ENCODE measurements around the gene KLHL26. TPM values are rescaled to one million over a fixed set of nuclear protein-coding genes. Genes with fewer than 3 reads are reported as not detected.
"Not testable (repeated sequence)": the region's sequence is repeated elsewhere in the genome, so short reads cannot be mapped to it uniquely, and the experiment has no call there.

Gene KLHL26, protein sequence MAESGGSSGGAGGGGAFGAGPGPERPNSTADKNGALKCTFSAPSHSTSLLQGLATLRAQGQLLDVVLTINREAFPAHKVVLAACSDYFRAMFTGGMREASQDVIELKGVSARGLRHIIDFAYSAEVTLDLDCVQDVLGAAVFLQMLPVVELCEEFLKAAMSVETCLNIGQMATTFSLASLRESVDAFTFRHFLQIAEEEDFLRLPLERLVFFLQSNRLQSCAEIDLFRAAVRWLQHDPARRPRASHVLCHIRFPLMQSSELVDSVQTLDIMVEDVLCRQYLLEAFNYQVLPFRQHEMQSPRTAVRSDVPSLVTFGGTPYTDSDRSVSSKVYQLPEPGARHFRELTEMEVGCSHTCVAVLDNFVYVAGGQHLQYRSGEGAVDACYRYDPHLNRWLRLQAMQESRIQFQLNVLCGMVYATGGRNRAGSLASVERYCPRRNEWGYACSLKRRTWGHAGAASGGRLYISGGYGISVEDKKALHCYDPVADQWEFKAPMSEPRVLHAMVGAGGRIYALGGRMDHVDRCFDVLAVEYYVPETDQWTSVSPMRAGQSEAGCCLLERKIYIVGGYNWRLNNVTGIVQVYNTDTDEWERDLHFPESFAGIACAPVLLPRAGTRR
- 5.4 TPM for total RNA-seq
- long read RNA-seq, full-length matches to known transcripts: 7 of 13 reads
- long read RNA-seq, partial matches to known transcripts: 0 of 13 reads
- long read RNA-seq, other reads (novel, unspliced or antisense): 6 of 13 reads

DNA sequence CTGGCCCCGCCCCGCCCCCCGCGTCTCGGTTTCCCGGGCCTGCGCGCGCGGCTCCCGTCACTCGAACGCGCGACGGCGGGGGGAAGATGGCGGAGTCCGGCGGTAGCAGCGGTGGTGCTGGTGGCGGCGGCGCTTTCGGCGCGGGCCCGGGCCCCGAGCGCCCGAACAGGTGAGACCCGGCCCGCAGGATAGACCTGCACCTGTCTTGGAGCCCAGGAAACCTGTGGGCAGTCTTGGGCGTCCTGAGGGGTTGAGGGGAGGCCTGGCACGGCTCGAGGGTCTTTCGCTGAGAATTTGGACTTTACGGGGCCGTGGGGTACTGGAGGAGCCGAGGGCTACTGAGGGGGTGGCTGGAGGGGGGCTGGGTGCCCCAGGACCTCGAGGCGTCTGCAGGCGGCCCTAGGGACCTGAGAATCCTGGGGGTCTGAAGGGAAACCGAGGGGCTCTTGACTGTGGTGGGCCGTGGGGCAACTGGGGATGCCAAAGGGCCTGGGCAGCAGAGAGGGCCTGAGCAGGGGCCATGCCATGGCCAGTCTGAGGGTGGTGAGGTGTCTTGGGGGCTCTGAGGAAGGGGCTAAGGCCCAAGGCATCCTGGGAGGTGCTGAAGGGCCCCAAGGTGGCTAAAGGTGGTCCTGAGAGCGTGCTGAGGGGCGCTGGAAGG lies at the start of gene KLHL26:
KLHL26 (plus strand) TSS at position 60 of the 661 bp plus-strand sequence; CDS start at position 87, 27 bp downstream.
- intact Hi-C loops (cut with DNase I): no loop called here
- DNase-seq (ENCODE audit: low spot score): no peak

DNA sequence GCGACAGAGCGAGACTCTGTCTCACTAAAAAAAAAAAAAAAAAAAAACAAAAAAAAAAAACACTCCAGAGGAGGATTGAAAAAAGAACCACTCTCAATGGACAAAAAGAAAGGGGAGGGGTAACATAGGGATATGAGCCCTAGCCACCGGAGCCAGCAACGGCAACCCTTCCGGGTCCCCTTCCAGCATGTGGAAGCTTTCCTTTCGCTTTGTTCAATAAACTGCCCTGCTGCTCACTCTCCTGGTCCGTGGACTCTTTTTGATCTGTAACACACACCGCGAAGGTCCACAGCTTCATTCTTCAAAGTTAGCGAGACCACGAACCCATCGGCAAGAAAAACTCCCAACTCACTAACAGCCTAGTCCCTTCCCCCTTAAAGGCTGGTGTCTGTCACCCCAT lies 49.3 kb upstream of the KLHL26 start:
- DNase-seq (ENCODE audit: low spot score): no peak
- intact Hi-C loops (cut with DNase I): loop anchor here (5.0 kb wide), 1 partner anchor 120 kb away; no protein-coding TSS in a partner anchor

DNA sequence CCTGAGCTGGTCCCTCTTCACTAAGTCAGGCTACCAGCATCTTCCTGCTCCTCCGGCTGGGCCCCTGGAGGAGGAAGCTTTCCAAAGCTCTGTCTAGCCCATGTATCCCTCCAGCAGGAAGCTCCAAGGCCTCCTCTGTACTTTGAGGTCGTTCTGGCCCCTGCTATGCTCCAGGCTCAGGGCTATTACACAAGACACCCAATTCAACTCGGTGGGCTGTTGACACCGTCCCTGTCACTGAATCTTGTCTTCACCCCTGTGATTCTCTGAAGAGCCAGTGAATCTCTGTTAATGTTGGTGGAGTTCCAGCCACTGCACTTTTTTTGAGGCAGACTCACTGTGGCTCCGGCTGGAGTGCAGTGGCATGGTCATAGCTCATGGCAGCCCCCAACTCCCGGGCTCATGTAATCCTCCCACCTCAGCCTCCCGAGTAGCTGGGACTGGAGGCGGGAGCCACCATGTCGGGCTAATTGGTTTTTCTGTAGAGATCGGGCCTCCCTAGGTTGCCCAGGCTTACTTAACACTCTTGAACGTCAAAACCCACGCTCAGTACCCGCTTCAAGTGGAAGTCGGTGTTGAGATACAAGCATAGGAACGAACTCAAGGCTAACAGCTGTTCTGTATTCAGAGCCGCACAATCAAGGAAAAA lies 48.7 kb upstream of the KLHL26 start:
- intact Hi-C loops (cut with DNase I): loop anchor here (5.0 kb wide), 1 partner anchor 121 kb away; no protein-coding TSS in a partner anchor
- no peak for DNase-seq (ENCODE audit: low spot score)

DNA sequence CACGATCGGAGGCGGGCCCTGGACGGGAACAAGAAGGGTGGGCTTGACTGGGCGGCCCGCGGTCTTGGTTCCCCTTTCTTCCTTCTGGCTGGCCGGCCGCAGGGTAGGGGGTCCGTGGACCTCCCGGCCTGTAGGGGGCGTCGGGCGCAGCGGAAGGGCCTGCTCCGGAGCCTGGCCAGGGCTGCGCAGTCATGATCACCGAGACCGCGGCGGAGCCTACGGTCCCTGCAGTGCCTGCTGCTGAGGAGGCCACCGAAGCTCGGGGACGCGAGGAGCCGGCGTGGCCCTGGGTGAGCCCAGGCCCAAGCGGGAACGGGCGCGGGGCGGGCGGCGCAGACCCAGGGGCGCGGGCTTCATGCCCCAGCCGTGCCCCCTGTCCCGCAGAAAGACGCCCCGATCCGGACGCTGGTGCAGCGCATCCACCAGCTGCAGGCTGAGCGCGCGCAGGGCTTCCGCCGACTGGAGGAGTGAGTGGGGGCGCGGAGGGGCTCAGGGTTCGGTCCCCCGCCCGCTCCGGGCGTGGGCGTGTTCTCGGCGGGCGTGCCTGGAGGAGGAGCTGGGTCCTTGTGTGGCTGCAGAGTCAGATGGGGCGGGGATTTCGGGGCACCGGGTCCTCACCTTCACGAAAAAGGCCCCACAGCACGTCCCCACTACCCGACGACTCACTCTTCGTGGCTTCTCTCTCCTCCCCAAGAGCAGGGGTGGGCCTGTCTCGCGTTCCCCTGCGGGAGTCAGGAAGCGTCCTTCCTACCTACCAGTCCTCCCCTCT lies 48.0 kb upstream of the KLHL26 start, which contains the start of gene REX1BD:
REX1BD (plus strand) TSS at position 188 of the 769 bp plus-strand sequence; CDS start at position 192, 4 bp downstream.
- peak; percentile 93 for DNase-seq (ENCODE audit: low spot score)
- intact Hi-C loops (cut with DNase I): loop anchor here (5.0 kb wide), 1 partner anchor 121 kb away; no protein-coding TSS in a partner anchor

DNA sequence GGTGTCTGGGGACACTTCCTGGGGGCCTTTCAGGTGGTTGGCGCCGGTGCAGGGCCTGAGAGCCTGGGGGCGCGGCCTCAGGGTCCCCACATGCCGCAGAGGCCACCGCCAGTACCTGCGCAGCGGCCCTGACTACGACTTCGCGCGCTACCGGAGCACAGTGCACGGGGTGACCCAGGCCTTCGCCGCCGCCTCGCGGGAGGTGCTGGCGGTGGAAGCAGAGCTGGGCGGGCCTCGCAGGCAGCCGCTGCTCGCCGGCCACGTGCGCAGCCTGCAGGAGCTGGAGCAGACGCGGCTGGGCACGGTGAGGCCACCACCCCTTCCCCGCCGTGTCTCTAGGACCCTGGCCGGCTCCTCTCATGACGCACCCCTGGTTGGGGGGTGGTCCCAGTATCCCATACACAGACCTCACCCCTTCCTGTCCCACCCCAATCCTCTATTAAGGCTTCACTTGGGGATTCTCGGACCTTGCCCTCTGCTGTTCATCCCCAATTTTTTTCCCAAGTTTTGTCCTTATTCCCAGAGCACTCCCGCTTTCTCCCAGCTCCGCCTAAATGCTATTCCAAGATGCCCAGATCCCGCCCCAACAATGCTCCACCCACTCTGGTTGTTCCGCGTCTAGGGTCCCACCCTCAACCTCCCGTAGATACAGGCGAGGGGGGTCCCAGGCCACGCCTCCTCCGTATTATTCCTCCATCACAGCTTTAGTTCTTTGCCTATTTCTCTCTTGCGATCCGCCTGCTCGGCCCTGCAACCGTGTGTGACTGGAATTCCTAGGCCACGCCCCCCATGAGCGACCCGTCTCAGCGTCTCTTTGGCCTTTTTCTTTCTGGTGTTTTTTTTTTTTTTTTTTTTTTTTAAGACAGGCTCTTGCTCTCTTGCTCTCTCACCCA lies 47.2 kb upstream of the KLHL26 start:
- DNase-seq (ENCODE audit: low spot score): peak; percentile 78
- intact Hi-C loops (cut with DNase I): loop anchor here (5.0 kb wide), 3 partner anchors 83 to 258 kb away; no protein-coding TSS in a partner anchor

DNA sequence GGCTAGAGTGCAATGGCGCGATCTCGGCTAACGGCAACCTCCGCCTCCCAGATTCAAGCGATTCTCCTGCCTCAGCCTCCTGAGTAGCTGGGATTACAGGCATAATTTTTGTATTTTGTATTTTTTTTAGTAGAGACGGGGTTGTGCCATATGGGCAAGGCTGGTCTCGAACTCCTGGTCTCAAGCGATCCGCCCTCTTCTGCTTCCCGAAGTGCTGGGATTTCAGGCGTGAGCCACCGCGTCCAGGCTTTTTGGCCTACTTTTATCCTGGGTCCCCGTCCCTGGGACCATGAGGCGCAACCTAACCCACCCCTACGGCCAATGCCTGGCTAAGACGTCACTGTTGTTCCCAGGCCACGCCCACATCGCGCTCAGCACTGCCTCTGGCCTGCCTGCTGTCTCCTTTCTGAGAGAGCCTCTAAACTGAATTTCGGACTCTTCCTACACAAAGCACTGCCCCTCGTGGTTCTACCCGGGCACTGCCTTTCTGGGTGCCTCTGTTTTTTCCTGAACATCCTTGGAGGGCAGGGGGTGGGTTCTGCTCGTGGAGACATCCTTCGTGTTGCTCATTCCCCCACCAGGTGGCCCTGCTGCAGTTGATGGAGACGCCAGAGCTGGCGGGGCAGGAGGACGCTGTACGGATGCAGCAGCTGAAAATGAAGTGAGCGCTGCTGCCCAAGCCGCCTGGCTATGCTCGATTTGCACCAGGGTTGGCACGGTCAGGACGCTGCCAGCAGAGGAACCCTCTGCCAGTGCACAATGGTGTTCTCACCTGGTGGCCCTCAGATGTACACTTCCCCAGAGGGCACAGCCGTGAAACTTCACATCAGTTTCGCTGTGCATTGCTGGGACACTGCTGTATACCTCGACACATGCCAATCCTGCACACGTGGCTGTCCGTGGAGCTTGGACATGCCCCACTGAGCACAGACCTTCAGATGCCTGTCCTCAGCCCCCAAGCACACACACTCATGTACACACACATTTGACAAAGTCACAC lies 46.3 kb upstream of the KLHL26 start:
- DNase-seq (ENCODE audit: low spot score): no peak
- intact Hi-C loops (cut with DNase I): loop anchor here (5.0 kb wide), 2 partner anchors 82 to 257 kb away; no protein-coding TSS in a partner anchor

DNA sequence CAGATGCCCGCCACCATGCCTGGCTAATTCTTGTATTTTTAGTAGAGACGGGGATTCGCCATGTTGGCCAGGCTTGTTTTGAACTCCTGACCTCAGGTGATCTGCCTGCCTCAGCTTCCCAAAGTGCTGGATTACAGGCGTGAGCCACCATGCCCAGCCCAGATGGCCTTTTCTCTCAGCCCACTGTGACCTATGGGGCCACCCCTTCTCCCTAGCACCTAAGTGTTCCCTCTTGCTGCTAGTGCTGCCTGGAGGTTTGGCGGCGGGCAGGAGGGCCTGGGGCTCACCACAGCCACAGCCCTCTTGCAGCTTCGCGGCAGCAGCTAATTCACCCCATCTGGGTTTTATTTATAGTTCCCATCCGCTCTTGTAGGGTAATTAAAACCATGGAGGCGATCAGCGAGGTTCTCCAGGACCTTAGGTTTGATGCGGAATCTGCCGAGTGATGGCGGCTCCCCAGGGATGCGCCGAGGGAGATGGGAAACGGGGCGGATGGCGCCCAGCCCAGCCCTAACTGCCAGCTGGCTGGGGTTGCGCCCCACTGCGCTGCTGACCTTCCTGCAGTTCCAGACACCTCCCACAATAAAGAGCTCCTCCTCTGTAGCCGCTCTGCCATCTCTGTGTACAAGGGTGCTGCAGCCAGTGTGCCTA lies 45.0 kb upstream of the KLHL26 start:
- no peak for DNase-seq (ENCODE audit: low spot score)
- intact Hi-C loops (cut with DNase I): loop anchor here (5.0 kb wide), 2 partner anchors 80 to 255 kb away; no protein-coding TSS in a partner anchor

DNA sequence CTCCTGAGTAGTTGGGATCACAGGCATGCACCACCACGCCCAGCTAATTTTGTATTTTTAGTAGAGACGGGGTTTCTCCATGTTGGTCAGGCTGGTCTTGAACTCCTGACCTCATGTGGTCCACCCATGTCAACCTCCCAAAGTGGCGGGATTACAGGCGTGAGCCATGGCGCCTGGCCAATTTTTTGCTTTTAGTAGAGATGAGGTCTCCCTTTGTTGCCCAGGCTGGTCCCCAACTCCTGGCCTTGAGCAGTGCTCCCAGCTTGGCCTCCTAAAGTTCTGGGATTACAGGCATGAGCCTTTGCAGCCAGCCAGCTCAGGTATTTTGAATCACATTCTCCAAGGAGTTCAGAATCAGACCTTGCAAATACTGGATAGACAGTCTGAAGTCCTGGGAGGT lies 44.1 kb upstream of the KLHL26 start:
- intact Hi-C loops (cut with DNase I): loop anchor here (5.0 kb wide), 2 partner anchors 80 to 255 kb away; no protein-coding TSS in a partner anchor
- DNase-seq (ENCODE audit: low spot score): not testable (repeated sequence)

DNA sequence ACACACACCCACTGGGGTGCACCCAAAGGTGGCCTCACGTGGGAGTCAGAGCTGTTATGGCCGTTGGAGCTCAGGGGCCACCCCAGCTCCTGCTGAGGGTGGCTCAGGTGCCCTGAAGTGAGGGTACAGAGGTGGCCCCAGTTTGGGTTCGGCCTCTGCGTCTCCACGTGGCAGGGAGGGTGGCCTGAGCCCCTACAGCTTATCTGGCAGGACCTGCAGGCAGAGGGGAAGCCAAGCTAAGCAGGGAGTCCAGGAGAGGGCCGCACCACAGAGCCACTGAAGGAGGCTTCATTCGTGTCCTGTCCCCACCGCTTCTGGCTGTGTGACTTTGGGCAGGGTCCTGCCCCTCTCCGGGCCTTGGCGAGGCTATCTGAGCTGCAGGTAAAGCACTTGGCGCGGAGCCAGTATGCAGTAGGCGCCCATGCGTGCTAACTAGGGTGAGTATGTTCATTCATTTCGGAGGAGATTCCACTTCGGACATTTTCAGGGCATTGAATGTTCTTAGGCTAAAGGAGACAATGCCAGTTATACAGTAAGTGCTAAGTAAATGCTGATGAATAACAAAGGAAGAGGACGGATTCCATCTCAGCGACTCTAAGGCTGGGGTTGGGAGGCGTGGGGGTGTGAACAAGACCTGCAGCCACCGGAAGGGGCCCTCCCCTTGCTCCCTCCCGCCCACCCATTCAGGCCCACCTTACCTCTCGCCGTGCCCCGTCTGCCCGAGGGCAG lies 43.3 kb upstream of the KLHL26 start:
- no peak for DNase-seq (ENCODE audit: low spot score)
- intact Hi-C loops (cut with DNase I): loop anchor here (5.0 kb wide), 2 partner anchors 79 to 254 kb away; no protein-coding TSS in a partner anchor

DNA sequence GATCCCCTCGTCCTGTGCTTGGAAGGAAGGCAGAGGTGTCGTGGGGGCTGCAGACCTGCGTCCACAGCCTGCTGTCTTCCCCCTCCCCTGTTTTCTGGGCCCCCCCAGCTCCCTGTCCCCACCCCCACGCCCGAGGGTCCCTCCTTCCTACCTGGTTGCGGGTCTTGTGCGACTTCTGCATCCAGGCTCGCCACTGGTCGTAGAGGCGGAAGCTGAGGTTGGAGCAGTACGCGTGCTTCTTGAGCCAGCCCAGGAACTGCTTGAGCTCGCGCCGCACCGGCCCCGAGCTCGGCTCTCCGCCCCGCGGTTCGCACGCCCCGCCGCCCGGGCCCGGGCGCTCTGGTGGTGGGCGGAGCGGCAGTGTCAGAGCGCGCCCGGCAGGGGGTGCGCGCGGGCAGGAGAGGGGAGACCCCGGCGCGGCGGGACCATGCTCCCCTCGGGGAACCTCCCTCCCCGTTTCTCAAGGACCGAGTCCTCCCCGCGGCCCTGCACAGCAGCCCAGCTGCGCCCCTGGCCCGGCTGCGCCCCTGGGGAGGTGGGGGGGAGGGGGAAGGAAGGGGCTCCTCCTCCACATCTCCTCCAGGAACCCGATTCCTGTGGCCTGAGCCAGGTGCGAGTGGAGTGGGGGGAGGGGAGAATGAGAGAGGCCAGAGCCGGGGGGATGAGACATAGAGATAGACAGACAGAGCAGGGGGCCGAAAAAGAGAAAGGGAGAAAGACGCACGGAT lies 42.6 kb upstream of the KLHL26 start:
- DNase-seq (ENCODE audit: low spot score): peak; percentile 80
- intact Hi-C loops (cut with DNase I): loop anchor here (5.0 kb wide), 2 partner anchors 78 to 253 kb away; no protein-coding TSS in a partner anchor

DNA sequence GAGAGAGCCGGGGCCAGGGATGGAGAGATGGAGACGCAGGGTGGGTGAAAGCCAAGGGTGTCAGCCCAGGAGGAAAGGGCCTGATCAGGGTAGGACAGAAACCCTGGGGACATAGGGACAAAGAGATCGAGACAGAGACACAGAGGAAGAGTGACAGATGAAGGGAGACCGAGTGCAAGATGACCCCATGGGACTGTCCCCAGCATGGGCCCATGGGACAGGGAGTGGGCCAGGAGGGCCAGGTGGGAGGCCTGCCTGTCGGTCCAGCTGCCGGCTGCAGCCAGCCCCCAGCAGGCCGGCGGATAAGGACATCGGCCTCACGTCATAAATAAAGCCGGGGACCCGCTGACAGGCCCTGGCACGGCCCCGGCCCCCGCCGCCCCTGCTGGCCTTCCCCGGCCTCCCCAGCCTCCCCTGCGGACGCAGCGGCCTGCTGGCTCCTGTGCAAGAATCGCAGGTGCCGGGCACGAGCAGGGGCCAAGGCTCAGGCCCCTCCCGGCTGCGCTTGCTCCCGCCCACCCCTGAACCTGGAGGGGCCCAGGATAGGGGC lies 41.9 kb upstream of the KLHL26 start:
- no peak for DNase-seq (ENCODE audit: low spot score)
- intact Hi-C loops (cut with DNase I): loop anchor here (5.0 kb wide), 2 partner anchors 77 to 252 kb away; no protein-coding TSS in a partner anchor

DNA sequence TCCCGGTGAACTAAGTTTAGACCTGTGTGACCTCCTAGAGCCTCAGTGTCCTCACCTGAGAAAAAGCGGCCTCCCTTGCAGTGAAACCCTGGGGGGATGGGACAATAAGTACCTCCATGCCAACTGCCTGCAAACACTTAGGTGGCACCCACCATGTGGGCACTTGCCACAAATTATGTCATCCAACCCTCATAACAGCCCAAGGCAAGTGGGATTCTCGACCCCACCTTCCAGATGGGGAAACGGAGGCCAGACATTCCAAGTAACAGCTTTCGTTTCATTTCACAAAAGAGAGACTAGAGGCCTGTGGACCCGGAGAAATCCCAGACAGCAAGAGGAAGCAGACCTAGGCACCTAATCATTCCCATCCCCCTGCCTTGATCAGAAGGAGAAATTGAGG lies 41.4 kb upstream of the KLHL26 start:
- intact Hi-C loops (cut with DNase I): no loop called here
- DNase-seq (ENCODE audit: low spot score): no peak

DNA sequence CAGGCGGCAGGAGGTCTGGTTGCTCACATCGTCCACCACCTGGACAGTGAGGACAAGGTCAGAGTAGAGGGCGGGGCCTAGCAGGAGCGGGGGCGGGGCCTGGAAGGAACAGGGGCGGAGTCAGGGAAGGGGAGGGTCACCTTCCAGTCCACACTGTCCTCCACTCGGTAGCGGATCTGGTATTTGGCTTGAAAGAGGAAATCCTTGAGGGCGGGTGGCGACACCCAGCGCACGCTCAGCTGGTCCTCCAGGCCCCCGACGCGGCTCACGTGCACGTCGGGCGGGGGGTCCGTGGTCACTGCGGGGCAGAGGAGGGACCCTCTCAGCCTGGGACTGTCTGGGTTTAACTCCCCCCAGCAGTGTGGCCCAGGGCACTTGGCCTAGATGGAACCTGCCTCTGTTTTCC lies 40.1 kb upstream of the KLHL26 start:
- DNase-seq (ENCODE audit: low spot score): no peak
- intact Hi-C loops (cut with DNase I): no loop called here
